Lung (tissue), 12 donors: ENCODE measurements around the gene GRIPAP1. TPM values are rescaled to one million over a fixed set of nuclear protein-coding genes. Genes with fewer than 3 reads are reported as not detected.

Source experiments
- ATAC-seq: fragments of 200-7000 bp; cut with Tn5 transposase; one replicate; pipeline ENCODE4 v1.9.1; 2020; ENCODE audit warnings: moderate number of reproducible peaks; ENCODE audit not compliant: insufficient read depth, low FRiP score
- DNase-seq, 3 donors: peaks; one replicate each; pipeline ENCODE4 v3.0.0-alpha.2; 2013 to 2017
- H3K27ac ChIP-seq, 2 donors: one replicate each; pipeline ENCODE4 v1.5.1; 2013; ENCODE audit warnings: mild to moderate bottlenecking in 2 of 2, moderate library complexity in 2 of 2, control low read depth in 1 of 2, inconsistent platforms in 1 of 2, low read depth in 1 of 2, low read length in 1 of 2
- H3K27me3 ChIP-seq, 3 donors: one replicate each; pipeline ENCODE4 v1.5.1; 2013; ENCODE audit warnings: low read length in 2 of 3; ENCODE audit not compliant: control insufficient read depth in 3 of 3, insufficient read depth in 3 of 3
- H3K36me3 ChIP-seq, 4 donors: one replicate each; pipeline ENCODE4 v1.5.1; 2013; ENCODE audit warnings: low read length in 4 of 4, mild to moderate bottlenecking in 1 of 4, moderate library complexity in 1 of 4; ENCODE audit not compliant: control insufficient read depth in 4 of 4, insufficient read depth in 4 of 4
- H3K4me1 ChIP-seq, 5 donors: one replicate each; pipeline ENCODE4 v1.5.1; 2013; ENCODE audit warnings: low read length in 5 of 5, mild to moderate bottlenecking in 2 of 5, moderate library complexity in 1 of 5; ENCODE audit not compliant: control insufficient read depth in 5 of 5, insufficient read depth in 5 of 5
- H3K4me3 ChIP-seq: one replicate; pipeline ENCODE4 v1.5.1; 2013; ENCODE audit warnings: mild to moderate bottlenecking, control low read depth, moderate library complexity
- H3K9ac ChIP-seq, 2 donors: one replicate each; pipeline ENCODE4 v1.5.1; 2013; ENCODE audit warnings: low read length in 2 of 2, control low read depth in 1 of 2; ENCODE audit not compliant: insufficient read depth in 1 of 2
- H3K9me3 ChIP-seq, 4 donors: one replicate each; pipeline ENCODE4 v1.5.1; 2013; ENCODE audit warnings: low read length in 3 of 4, mild to moderate bottlenecking in 1 of 4, moderate library complexity in 1 of 4; ENCODE audit not compliant: control insufficient read depth in 4 of 4, insufficient read depth in 3 of 4
- WGBS, 2 donors: extraction: QIAGEN DNeasy Blood & Tissue Kit; methylation state at CpG; one replicate each; pipeline ENCODE4 v1.1.7; 2013; 5-methylcytosine and 5-hydroxymethylcytosine counted together
- polyA plus RNA-seq, 2 donors: library from polyadenylated mRNA; stranded (reverse); fragments of 200-250 nt; gene quantifications; one replicate each; pipeline ENCODE4 v1.2.1, GENCODE V29; 2013
- total RNA-seq, 2 donors: library from RNA; depleted of rRNA in 1 of 2; stranded (reverse); fragments of >200 nt in 1 of 2; gene quantifications; one replicate each; pipeline ENCODE4 v1.2.1, GENCODE V29; 2014 to 2021
- TF ChIP-seq, protein P1 (sequence below): IDR thresholded peaks from 2 replicates; pipeline ENCODE4 v1.5.1; 2012; ENCODE audit warnings: mild to moderate bottlenecking; ENCODE audit errors: control extremely low read depth, extremely low read depth
- donor health status: control.
- donor health status: control.
- donor health status: Bipolar disorder and iron deficiency.
- donor health status: healthy.
- donor health status: DM: yes; HTN: yes; CAD: no.

GRIPAP1 gene
- total and polyA plus RNA-seq, 4 donors = 29.2 to 48.9 (median 34.2) TPM

DNA sequence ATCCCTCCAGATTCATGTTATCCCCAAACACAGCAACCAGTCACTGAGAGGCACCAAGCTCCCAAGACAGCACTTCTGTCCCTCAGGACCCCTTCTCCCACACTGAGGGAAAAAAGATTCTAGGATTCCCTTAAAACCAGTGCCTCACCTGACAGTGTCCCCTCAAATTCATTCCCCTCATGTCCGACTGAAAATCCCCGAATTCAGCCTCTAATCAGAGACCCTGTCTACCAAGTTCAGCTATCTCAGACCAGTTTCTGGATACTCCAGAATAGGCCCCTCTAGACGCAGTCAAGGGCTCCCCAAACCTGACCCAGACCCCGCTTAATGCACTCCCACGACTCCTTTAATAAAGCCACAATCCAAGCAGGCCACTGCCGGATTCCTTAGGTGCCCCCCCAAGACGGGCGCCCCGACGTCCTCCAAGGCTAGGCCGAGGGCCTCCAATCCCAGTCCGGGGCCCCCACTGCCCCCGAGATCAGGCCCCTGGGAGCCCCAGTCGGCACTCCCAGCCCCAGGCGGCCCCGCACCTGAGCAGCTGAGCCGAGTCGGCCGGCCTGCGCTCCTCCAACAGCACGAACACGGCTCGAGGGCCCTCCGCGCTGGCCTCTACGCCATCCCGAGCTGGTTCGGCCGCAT is 40.6 kb upstream of the GRIPAP1 start:
- peaks cover 4 to 14% (median 12%) of the 10 kb centered on the region in 4 donors for H3K36me3 ChIP-seq
- DNase-seq = peak; percentile 23 to 48 (median 32)
- peak overlapping the region; percentile 95 to 99 for H3K27ac ChIP-seq
- no peaks in the 10 kb centered on the region for H3K27me3 ChIP-seq
- peak overlapping the region; percentile 51 for H3K4me3 ChIP-seq
- 0 to 35% methylated on average over 13 to 29 of the region's 29 CpGs for WGBS, 2 donors
- H3K4me1 ChIP-seq = peaks cover 0 to 27% (median 7%) of the 10 kb centered on the region in 5 donors
- peaks cover 0 to 4% (median 0%) of the 10 kb centered on the region in 4 donors for H3K9me3 ChIP-seq
- ATAC-seq = no peak
- TF ChIP-seq, protein P1, sequence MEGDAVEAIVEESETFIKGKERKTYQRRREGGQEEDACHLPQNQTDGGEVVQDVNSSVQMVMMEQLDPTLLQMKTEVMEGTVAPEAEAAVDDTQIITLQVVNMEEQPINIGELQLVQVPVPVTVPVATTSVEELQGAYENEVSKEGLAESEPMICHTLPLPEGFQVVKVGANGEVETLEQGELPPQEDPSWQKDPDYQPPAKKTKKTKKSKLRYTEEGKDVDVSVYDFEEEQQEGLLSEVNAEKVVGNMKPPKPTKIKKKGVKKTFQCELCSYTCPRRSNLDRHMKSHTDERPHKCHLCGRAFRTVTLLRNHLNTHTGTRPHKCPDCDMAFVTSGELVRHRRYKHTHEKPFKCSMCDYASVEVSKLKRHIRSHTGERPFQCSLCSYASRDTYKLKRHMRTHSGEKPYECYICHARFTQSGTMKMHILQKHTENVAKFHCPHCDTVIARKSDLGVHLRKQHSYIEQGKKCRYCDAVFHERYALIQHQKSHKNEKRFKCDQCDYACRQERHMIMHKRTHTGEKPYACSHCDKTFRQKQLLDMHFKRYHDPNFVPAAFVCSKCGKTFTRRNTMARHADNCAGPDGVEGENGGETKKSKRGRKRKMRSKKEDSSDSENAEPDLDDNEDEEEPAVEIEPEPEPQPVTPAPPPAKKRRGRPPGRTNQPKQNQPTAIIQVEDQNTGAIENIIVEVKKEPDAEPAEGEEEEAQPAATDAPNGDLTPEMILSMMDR = no peak
- peak overlapping the region; percentile 73 to 86 for H3K9ac ChIP-seq

DNA sequence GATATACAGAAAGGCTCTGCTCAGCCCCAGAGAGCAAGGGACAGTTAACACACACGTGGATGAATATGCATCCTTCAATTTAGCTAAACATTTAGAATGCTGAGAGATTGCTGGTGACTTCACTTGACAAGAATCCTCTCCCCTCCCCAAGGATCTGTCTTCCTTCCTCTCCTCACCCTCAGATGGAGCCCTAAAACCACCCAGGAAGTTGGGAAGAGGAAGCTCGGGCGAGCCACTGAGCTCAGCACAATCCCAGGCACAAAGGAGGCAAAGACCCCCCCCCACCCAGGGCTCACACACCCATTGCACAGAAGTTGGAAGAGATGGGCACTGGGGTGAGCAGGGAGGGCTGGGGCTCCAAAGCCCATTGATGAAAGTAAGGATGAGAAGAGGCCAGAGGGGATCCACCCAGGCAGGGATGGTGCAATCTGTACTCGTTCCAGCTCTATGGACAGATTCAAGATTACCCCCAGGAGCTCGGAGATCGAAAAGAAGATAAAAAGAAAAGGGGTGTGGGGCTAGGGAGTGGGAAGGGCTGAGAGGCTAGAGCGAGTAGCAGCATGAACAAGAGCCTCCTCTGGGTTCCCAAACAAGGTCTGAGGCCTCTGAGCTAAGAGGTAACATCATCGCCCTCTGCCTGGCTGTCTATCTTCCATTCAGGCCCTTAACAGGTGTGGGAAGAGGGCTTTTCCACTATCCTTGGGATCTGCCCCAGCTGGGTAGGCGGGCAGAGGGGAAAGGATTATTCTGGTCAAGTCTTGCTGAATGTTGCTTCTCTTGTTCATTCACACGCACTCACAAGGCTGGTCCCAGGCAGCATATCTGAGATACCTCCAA is 39.9 kb upstream of the GRIPAP1 start:
- Histone ChIP-seq H3K27ac (peak overlapping the region; percentile 95 to 99), H3K9me3 (peaks cover 0 to 4% (median 0%) of the 10 kb centered on the region in 4 donors), H3K9ac (peak overlapping the region; percentile 73 to 86), H3K36me3 (peaks cover 7 to 18% (median 15%) of the 10 kb centered on the region in 4 donors), H3K4me1 (peaks cover 0 to 27% (median 7%) of the 10 kb centered on the region in 5 donors), H3K4me3 (peak overlapping the region; percentile 51), H3K27me3 (no peaks in the 10 kb centered on the region)
- TF ChIP-seq, protein P1 = no peak
- DNase-seq (peak in 2 of 3 donors; percentile 17 to 26), ATAC-seq (no peak)
- 3 to 30% methylated on average over 10 of the region's 10 CpGs for WGBS, 2 donors

DNA sequence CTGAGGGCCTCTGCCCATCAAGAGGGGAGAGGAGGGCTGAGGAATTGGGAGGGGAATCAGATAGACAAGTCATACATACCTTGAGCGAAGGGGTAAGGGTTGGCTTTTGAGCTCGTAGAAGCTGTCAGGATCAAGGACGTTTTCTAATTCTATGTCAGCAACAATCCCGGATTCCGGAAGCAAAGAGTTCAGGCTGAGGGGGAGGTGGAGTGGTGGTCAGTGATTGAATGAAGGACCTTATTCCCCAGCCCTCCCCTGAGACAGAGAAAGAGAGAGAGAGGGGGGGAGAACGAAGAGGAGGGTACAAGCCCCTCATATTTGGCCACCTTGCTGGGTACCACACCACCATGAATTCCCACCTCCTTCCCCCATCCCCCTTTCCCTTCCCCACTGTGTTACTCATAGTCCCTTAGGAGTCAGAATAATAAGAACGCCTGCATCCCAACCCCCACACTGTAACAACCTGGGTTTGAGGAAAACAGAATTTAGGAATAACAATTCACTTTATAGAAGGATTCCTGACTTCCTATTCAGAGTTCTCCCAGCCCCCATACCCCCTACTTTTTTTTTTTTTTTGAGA is 38.4 kb upstream of the GRIPAP1 start:
- H3K4me3 ChIP-seq = no peak overlapping the region
- H3K36me3 ChIP-seq = peaks cover 7 to 20% (median 15%) of the 10 kb centered on the region in 4 donors
- DNase-seq (no peak), ATAC-seq (no peak)
- TF ChIP-seq, protein P1 = no peak
- peak overlapping the region; percentile 76 to 99 for H3K27ac ChIP-seq
- peaks cover 0 to 27% (median 7%) of the 10 kb centered on the region in 5 donors for H3K4me1 ChIP-seq
- H3K9me3 ChIP-seq = peaks cover 0 to 4% (median 0%) of the 10 kb centered on the region in 4 donors
- H3K9ac ChIP-seq = peak overlapping the region in 1 of 2 donors; percentile 47
- WGBS, 2 donors = 40 to 43% methylated on average over 6 to 7 of the region's 7 CpGs
- H3K27me3 ChIP-seq = no peaks in the 10 kb centered on the region
